GM18520 (cell line): Measurements from ENCODE around the gene DDX53.

Experiments used
- ATAC-seq: cut with Tn5 transposase; IDR thresholded peaks from one replicate; pipeline ENCODE4 v1.9.1; 2021; ENCODE audit not compliant: unreplicated experiment

Gene DDX53

GRCh38 chrX:22999696-23000223, at the start of gene DDX53:
Gene DDX53, plus strand, starts transcription at chrX:22999960. Its CDS starts 98 bp downstream, at chrX:23000058.
- no peak for ATAC-seq

DNA sequence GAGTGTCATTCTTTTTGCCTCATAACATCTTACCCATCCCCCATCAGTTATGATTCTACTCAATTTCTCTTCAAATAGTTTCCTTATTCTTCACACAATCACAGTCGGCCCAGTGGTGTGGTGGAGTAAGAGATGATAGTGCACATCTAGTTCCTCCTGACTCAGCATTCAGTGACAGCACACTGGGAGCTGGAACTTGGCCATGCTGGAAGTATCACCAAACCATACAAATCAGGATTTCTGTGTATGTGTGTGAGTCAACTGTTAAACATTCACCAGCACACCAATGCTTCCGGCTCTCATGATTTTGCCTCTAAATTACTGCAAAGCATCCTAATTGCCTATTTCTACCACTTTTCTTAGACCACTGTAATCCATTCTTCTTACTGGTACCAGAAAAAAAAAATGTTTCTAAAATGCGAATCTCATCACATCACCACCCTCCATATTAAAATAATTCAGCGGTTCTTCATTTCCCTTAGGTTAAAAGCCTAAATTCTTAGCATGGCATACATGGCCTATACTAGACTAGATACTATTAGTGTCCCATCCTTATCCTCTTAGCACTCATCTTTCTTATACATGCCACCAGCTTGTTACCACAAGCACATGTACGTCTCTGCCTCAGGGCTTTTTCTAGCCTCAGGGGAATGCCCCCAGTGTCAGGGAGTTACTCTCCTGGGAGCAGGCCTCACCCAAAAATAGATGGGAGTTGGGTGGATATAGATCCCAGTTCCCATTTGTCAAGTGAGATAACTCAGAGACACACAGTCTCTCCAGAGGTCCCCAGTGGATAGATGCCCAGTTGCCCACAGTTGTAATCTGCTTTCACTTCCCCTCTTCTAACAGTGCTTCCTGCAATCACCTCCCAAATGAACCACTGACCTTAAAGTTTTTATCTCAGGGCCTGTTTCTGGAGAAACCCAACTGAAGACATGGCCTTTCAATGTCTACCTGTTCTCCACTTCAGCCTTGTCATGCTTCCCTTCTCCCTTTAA, 49.2 kb upstream of the DDX53 start:
- no peak for ATAC-seq

DNA sequence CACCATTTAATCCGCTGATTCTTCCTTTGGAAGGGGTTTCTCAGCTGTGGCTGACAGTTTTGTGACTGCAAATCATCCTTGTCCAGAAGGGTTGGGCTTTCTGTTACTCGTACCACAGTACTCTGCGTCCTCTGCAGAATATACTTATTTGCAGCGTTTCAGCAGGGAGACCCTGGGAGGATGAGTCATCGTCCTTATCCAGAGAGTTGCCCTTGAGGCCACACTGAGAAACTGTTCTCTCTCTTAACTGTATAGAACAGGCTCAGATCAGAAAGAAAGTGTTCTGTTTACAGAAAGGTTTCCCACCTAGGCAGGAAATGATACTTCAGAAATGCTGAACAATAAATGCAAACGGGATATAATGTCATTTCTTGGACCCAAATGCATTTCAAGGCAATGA, 47.8 kb upstream of the DDX53 start:
- no peak for ATAC-seq

DNA sequence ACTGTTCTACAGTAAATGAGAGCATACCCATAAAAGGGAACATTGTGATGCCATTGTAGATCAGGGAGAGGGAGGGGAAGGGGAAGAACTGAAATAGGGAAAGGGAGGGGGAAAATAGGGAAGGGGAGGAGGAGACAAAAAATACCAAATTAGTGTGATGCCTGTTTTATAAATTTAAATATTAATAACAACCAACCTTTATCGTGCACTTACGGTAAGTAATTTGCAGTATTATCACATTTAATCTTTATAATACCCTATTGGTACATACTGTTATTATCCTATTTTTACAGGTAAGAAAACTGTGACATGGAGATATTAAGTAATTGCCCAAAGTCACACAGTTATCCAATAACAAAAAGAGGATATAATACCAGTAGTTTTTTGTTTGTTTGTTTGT, 41.5 kb upstream of the DDX53 start:
- ATAC-seq, result no peak

GRCh38 chrX:22959204-22959920, 40.4 kb upstream of the DDX53 start:
- no peak for ATAC-seq

DNA sequence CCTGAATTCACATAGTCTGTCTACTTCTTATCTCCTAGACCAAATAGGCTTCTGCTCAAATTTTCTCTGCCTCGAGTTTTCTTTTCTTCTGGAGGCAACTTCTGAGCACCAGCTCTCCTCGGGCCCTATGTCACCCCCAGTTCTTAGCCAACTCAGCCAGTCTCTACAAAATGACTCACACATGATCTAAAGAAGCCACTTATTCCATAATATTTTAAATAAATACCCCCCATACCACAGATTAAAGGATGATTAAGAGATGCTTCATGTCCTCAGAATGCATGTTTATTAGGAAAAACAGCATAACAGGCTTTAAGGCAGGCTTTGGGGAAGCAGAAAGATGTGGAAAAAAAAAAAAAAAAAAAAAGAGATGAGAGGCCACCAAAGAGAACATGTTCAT, 36.6 kb upstream of the DDX53 start:
- no peak for ATAC-seq

DNA sequence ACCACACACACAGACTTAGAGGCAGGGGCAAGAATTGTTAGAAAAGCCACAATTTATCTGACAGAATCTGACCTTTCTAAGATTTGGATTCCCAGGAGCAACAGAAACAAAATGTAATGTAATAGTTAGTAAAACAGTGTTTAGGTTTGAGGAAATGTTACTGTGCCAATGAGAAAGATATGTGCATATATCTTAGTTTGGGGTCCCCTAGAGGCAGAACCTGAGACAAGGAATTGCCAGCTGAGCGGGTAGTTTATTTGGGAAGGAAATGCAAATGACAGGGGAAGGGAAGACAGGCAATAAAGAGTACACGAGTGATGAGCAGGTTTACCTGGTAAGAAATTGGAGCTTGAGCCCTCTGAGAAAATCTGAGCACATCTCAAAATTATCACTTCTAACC, 31.3 kb upstream of the DDX53 start:
- ATAC-seq, result no peak

DNA sequence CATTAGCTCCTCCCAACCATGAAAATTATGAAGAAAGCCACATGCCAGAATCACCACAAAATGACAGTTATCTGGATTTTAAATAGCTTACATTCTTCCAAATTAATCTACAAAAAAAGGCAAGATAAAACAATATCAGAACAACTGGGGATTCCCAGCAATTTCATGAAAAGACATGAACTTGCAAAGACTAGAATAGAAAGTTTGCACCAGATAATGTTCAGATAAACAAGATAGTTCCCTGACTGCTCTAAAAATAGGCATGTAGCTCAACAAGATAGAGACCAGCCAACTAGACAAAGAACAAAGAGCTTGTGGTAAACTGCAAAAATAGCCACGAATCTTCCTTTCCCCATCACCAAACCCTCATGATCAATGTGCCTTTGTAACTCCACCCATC, 30.3 kb upstream of the DDX53 start:
- no peak for ATAC-seq

GRCh38 chrX:22970861-22971260, 28.9 kb upstream of the DDX53 start:
- no peak for ATAC-seq

GRCh38 chrX:22974616-22975015, 25.1 kb upstream of the DDX53 start:
- ATAC-seq, result no peak

DNA sequence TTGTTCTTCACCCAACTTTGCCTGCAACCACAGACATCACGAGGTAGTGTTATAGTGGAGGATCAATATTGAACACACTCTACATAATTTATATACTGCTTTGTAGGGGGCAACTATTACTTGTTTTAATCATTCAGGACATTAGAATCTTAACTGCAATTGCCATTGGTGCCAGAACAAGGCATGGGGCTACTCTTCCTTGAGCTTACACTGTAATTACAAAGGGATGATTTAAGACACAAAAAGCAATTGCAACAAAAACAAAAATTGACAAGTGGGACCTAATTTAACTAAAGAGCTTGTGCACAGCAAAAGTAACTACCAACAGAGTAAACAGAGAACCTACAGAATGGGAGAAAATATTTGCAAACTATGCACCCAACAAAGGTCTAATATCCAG, 24.0 kb upstream of the DDX53 start:
- no peak for ATAC-seq

DNA sequence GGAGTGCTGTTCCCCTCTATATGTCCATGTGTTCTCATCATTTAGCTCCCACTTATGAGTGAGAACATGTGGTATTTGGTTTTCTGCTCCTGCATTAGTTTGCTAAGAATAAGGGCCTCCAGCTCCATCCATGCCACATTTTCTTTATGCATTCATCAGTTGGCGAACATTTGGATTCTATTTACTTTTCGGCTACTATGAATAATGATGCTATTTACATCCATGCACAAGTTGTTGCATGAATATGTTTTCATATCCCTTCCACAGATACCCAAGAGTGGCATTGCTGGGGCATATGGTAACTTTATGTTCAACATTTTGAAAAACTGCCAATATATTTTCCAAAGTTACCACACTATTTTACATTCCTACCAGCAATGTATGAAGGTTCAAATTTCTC, 13.8 kb upstream of the DDX53 start:
- ATAC-seq, result no peak

DNA sequence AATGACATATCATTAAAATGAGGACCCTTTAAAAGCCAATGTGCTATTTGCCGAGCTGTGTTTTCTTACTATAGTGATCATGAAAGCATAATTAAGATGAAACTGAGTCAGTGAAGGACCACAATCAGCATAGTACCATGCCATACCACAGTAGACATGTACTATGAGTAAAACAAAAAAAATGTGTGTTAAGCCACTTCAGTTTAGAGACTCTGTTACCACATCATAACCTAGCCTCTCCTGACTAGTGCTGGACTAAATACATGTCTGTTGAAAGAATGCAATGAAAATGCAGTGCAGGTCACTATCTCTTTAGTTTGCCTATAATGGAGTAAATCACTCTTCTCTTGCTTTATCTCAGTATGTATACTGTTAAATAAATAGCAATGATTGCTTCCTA, 12.3 kb upstream of the DDX53 start:
- no peak for ATAC-seq

DNA sequence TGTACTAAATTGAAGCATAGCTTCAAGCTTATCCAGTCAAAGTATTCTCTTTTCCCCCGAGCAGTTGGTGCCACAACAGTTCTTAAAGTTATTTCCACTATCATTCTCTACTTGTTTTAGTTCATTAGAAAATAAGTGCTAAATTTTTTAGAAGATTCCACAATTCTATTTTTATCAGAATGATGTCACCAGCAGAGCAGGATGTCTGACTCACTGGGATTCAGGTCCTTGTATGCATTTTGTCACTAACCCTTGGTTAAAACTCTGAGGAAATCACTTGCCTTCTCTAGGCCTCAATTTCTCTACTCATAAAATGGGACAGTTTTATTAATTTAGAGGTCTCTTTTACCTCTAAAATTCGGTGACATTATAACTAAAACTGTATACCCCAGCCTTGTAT, 3.4 kb downstream of the DDX53 start:
- no peak for ATAC-seq

DNA sequence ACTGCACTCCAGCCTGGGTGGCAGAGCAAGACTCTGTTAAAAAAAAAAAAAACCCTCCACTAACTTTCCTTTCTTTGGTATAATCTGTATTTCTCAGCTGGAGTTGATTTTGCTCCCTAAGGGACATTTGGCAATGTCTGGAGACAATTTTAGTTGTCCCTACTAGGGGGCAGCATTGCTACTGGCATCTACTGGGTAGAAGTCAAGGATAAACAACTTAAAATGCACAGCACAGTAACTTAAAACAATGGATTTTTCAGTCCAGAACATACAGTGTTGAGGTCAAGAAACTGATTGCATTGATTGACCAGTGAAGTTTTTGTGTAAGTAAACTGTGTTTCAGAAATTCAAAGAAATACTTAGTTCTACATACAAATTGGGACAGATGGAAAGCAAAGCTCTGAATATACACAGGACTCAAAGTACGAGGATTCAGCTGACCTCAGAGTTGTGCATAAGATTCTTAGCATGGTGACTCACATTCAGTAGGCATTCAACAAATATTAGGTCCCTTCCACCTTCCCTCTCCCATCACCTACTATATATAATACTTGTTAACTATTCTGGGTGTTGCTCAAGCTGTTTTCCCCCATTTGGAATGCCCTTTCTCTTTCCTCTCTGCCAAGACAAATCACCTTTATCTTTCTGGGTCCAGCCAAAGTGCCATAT, 8.8 kb downstream of the DDX53 start:
- no peak for ATAC-seq

- ATAC-seq, result no peak
These were observed 12.4 kb downstream of the DDX53 start for GRCh38 chrX:23012162-23012561.

DNA sequence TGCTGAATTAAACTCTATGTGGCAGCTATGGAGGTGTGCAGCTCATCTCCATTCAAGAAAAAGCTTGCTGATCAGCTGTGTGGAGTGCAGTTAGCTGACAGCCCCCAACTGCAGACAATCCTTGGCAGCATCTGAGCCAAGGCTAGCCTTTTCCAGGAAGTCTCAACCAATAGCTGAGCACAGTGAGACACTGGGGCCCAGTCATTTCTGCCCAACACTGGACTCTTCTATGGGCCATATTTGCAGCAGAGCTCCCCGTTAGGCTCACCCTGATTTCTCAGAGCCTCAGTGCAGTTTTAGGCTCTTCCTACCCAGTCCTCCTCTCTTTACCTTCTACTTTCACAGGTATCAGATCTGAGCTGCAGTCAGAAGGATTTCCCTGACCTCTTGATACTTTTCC, 12.9 kb downstream of the DDX53 start:
- ATAC-seq, result no peak

- no peak for ATAC-seq
These were observed 13.6 kb downstream of the DDX53 start for GRCh38 chrX:23013366-23013765.

DNA sequence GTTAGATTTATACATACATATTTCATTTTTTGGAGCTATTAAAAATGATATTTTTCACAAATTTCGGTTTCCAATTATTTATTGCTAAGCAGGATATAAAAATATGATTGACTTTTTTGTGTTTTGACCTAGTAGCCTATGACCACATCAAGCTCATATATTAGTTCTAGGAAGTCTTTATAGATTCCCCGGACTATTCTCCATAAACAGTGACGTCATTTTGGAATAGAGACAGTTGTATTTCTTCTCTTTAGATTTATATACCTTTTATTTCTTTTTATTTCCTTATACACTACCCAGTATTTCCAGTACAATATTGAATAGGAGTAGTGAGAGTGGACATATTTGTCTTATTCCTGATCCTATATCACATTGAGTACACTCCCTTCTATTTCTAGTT, 31.8 kb downstream of the DDX53 start:
- ATAC-seq, result no peak

DNA sequence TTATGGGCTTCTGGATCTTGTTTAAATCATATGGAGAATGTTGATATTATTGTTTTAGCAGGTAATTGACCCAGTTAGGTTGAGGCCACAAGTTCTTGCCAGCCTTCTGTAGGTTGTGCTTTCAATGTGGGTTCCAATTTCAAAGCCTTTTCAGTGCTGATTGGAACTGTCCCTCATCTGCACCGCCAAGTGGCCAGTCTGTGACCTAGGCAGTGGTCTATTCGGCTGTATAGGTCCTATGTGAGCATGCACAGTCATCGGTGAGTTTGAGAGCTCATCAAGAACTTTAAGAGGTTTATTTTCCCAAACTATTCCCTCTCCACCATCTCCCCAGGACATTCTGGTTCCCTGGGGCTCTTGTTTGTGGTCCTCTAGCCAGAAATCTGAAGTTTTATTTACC, 35.7 kb downstream of the DDX53 start:
- no peak for ATAC-seq

GRCh38 chrX:23046443-23046842, 46.7 kb downstream of the DDX53 start:
- no peak for ATAC-seq
